GM21447 (cell line): ENCODE measurements around the gene FBXO46.
"Not testable (repeated sequence)": the region's sequence is repeated elsewhere in the genome, so short reads cannot be mapped to it uniquely, and the experiment has no call there.

Source experiments
- ATAC-seq: cut with Tn5 transposase; IDR thresholded peaks from one replicate; pipeline ENCODE4 v1.9.1; 2021; ENCODE audit not compliant: unreplicated experiment

The FBXO46 gene

GRCh38 chr19:45766296-45766868, 35.7 kb upstream of the FBXO46 start:
- ATAC-seq = no peak

- ATAC-seq = no peak
Measured at GRCh38 chr19:45765702-45766295, 35.1 kb upstream of the FBXO46 start.

- no peak for ATAC-seq
Measured at GRCh38 chr19:45764945-45765701, 34.4 kb upstream of the FBXO46 start.

- no peak for ATAC-seq
Measured at GRCh38 chr19:45764475-45764874, 33.8 kb upstream of the FBXO46 start.

- no peak for ATAC-seq
Measured at GRCh38 chr19:45763691-45764294, 33.1 kb upstream of the FBXO46 start.

- ATAC-seq = no peak
Measured at GRCh38 chr19:45762870-45763631, 32.4 kb upstream of the FBXO46 start.

GRCh38 chr19:45761714-45762113, 31.0 kb upstream of the FBXO46 start:
- no peak for ATAC-seq

GRCh38 chr19:45758921-45759320, 28.2 kb upstream of the FBXO46 start:
- ATAC-seq = no peak

GRCh38 chr19:45757695-45758094, 27.0 kb upstream of the FBXO46 start:
- ATAC-seq = no peak

- no peak for ATAC-seq
Measured at GRCh38 chr19:45754323-45754722, 23.6 kb upstream of the FBXO46 start.

- no peak for ATAC-seq
Measured at GRCh38 chr19:45753548-45753947, 22.9 kb upstream of the FBXO46 start.

GRCh38 chr19:45752639-45753038, 21.9 kb upstream of the FBXO46 start:
- ATAC-seq = no peak

GRCh38 chr19:45751483-45751882, 20.8 kb upstream of the FBXO46 start:
- ATAC-seq = not testable (repeated sequence)

- ATAC-seq = no peak
Measured at GRCh38 chr19:45747513-45747912, 16.8 kb upstream of the FBXO46 start.

GRCh38 chr19:45746866-45747265, 16.2 kb upstream of the FBXO46 start:
- no peak for ATAC-seq

- ATAC-seq = no peak
Measured at GRCh38 chr19:45745606-45746005, 14.9 kb upstream of the FBXO46 start.

GRCh38 chr19:45742969-45743368, 12.3 kb upstream of the FBXO46 start:
- ATAC-seq = no peak

GRCh38 chr19:45739498-45740439, 9.1 kb upstream of the FBXO46 start:
- no peak for ATAC-seq

GRCh38 chr19:45733160-45733810, 2.6 kb upstream of the FBXO46 start, which contains the start of gene MEIOSIN:
TSS of gene MEIOSIN (plus strand) at chr19:45733439. CDS start at chr19:45735377, 1,938 bp downstream.
- no peak for ATAC-seq
